Measurements from ENCODE around the gene STK33.
A peak's percentile ranks its signal among the peaks of the same experiment; 100 is the strongest.

Gene STK33

DNA sequence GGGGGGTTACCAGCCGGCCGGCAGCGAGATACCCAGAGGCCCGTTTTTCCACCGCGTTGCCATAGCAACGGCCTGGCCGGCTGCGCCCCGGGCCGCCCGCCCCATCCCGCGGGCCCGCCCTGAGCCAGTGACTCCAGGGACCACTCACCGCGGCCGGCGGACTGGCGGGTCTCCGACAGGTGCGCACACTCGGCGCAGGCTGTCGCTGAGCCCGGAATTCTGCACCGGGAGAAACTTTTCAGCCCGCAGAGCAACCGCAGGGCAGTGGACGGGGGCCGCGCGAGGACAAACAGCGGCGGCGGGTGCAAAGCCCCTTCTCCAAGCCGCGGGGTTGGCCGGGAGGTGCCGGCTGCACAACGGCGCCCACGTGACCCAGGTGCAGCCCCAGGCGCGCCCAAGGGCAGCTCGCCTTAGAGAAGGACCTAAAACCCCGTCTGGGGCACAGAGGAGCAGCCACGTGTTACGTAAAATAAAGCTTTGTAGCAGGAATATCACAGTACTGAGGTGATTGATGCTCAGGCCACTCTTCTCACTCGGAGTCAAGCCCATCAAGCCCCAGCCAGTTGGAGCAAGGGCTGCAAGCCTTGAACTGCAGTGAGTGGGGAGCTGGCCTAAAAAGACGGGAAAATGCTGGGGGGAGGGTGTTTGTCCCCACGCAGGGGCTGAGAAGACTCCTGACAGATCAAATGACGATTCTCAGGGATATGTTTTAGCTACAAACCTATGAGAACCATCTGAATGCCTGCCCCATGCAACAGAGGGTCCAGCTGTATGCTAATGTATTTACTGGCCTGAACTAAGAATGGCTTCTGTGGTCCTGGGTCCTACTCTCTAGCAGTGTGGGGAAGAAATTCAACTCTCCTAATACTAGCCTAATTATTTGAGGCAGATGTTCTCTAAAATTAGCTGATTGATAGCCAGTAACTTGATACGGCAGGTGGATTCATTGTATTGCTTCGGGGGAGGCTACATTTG, at the start of gene STK33:
TSS of gene STK33 (minus strand) at position 294 of the 975 bp plus-strand sequence. CDS start 119,323 bp downstream, outside the sequence.
- DNase-seq = peak; percentile 66 to 93

GRCh38 chr11:8642196-8642841, 48.3 kb upstream of the STK33 start:
- no peak for DNase-seq

DNA sequence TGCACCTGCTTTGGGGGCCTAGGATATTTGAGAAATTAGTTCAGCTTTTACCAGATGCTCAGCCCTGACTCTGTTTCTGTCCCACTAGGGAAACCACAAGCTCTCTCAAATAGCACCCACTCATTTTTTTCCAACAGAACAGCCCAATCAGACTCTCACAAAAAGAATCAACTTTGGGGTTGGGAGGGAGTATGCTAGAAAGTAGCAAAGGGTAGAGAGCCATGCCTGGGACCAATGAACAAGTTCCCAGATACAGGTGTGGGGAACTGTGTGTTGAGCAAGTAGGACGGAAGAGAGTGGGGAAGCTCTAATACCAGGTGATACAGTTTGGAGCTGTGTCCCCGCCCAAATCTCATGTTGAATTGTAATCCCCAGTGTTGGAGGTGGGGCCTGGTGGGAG, 47.3 kb upstream of the STK33 start:
- DNase-seq = no peak

- no peak for DNase-seq
Measured at GRCh38 chr11:8640267-8640906, 46.4 kb upstream of the STK33 start.

- DNase-seq = no peak
Measured at GRCh38 chr11:8639655-8640054, 45.6 kb upstream of the STK33 start.

- no peak for DNase-seq
Measured at GRCh38 chr11:8638300-8638699, 44.3 kb upstream of the STK33 start.

- DNase-seq = no peak
Measured at GRCh38 chr11:8636127-8636526, 42.1 kb upstream of the STK33 start.

GRCh38 chr11:8634498-8634897, 40.5 kb upstream of the STK33 start:
- DNase-seq = no peak

DNA sequence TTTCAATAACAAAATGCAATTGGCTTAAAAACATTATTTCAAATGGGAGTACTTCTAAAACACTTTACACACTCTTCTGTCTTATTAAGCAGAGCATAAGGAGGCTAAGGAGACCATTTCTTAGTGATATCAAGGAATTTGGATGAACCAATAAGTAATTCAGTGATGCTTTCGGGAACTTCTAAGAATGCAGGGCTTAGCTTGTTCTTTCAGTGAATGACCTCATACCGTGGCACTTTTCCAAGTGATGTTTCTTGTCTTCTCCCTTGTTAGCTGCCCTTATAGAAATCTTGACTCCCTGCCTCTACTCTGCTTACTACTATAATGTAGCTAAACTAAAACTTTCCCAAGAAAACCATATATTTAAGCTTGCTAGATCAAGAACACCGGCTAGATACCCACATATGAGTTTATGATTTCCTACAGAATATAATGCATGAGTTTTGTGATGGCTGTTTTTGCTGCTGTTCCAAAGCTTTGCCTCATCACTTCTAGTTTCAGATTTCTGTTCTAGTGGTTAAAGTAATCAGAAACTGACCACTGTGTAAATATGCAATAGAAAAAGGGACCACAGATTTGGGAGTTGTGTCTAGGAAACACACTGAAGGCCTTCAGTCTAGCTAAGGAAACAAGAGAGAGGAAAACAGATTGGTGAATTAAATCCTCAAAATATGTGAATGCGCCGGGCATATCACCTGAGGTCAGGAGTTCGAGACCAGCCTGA, 37.5 kb upstream of the STK33 start:
- DNase-seq = no peak

- DNase-seq = no peak
Measured at GRCh38 chr11:8624698-8625097, 30.7 kb upstream of the STK33 start.

GRCh38 chr11:8621147-8621546, 27.1 kb upstream of the STK33 start:
- no peak for DNase-seq

- no peak for DNase-seq
Measured at GRCh38 chr11:8617063-8617462, 23.0 kb upstream of the STK33 start.

- no peak for DNase-seq
Measured at GRCh38 chr11:8615291-8616032, 21.4 kb upstream of the STK33 start.

DNA sequence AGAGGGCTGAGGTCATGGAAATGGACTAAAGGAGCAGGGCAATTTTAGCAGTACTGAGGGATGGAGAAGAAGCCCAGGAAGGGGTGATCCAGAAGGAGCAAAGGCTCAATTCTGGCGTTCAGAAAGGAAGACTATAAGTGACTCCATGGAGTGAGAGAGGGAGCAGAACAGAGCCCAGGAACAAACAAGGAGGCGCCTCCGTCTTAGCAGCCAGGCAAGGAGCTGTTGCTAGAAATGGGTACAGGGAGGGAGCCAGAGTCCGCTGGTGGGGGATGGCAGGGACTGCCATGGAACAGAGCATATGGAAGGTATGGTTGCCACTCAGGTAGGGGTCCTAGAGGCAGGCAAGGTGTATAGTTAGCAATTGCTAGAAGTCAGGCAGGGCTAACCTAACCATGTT, 20.5 kb upstream of the STK33 start:
- DNase-seq = no peak

GRCh38 chr11:8613036-8613435, 19.0 kb upstream of the STK33 start:
- no peak for DNase-seq

- DNase-seq = no peak
Measured at GRCh38 chr11:8612522-8612921, 18.5 kb upstream of the STK33 start.

- peak; percentile 16 to 49 for DNase-seq
Measured at GRCh38 chr11:8610532-8611116, 16.6 kb upstream of the STK33 start.

DNA sequence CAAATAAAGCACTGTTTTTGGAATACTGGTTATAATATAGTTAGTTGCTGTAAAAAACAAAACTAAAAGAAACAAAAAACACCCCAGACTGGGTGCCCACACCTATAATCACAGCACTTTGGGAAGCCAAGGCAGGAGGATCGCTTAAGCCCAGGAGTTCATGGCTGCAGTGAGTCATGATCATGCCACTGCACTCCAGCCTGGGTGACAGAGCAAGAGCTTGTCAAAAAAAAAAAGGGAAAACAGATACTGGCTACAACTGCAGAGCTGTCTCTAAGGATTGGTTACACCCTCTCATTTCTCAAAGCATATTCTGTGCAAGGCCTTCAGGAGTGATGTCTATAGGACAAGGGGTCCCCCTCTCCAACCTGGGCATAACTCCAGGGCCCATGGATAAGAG, 14.6 kb upstream of the STK33 start:
- DNase-seq = no peak

GRCh38 chr11:8605971-8606563, 12.0 kb upstream of the STK33 start:
- no peak for DNase-seq

DNA sequence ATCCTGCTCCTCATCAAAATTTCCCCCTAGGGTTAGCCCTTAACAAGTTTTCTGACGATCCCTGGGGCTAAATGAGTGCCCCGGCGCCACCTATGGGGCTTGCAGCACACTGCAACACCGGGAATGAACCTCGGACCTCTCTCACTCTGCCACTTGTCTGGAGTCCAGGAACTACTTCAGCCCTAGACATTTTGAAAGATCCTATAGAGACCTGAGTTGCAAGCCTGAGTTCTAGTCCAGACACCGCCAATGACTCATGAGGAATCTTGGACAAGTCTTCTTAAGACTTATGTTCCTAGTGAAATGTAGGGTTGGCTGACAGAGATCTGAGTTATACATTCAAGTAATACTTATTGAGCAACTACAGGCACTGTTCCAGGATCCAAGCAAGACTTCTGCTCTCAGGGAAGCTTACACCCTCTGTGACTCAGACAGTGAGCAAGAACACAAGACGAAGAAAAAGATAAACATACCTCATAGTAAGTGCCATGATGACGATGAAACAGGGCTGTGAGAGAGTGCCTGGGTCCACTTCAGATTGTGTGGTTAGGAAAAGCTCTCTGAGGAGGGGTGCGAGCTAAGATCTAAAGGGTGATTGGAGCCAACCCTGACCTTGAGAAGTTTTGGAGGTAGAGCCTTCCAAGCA, 10.2 kb upstream of the STK33 start:
- DNase-seq = peak; percentile 24 to 66

- DNase-seq = no peak
Measured at GRCh38 chr11:8603696-8604077, 9.7 kb upstream of the STK33 start.

Data from NCI-H526 (cell line).